DND-41 (cell line): ENCODE data around the gene KCNIP4.

Source experiments
- CTCF ChIP-seq: IDR thresholded peaks from 2 replicates; pipeline ENCODE4 v1.5.1; 2012; ENCODE audit warnings: borderline replicate concordance, low read length, moderate library complexity, mild to moderate bottlenecking; ENCODE audit not compliant: poor library complexity, severe bottlenecking; ENCODE audit errors: extremely low read depth
- EZH2 ChIP-seq: IDR thresholded peaks from 3 replicates; pipeline ENCODE4 v1.6.1; 2012; ENCODE audit warnings: borderline replicate concordance, low read depth, mild to moderate bottlenecking, moderate library complexity, low read length, inconsistent platforms; ENCODE audit not compliant: severe bottlenecking

DNA sequence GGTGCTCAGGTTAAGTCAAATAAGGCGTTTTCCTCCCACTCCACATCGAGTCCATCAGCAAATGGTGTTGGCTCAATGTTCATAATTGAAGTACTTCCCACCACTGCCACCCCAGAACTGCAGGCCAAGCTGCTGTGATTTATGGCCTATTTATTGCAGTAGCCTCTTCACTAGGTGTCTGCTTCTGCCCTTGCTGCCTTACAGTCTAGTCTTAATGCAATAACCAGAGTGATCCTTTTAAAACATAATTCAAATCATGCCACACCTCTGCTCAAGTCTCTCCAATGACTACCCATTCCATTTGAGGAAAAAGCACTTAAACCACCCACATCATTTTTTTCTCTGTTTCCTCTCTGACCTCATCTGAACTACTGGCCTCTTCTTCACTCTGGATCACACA, 220.3 kb downstream of the KCNIP4 start:
- TF ChIP-seq CTCF: no peak
- no peak for TF ChIP-seq EZH2
